ENCODE data around the gene TOR1B.
"Not testable (repeated sequence)": the region's sequence is repeated elsewhere in the genome, so short reads cannot be mapped to it uniquely, and the experiment has no call there.

TOR1B gene

GRCh38 chr9:129779560-129780190 is 23.3 kb upstream of the TOR1B start:
- Mint-ChIP-seq H3K4me1 (peaks cover 16% of the 10 kb centered on the region), H3K36me3 (ENCODE audit: insufficient read depth) (no peaks in the 10 kb centered on the region), H3K4me3 (no peak overlapping the region), H3K9me3 (no peaks in the 10 kb centered on the region), H3K27me3 (peaks cover 15% of the 10 kb centered on the region), H3K27ac (ENCODE audit: low read depth) (no peak overlapping the region)
- DNase-seq (ENCODE audit: low spot score in 2 of 2): no peak
- ATAC-seq (replicated peaks; ENCODE audit: extremely low read depth, poor library complexity, severe bottlenecking): no peak

- Mint-ChIP-seq H3K27me3 (peaks cover 16% of the 10 kb centered on the region), H3K27ac (ENCODE audit: low read depth) (no peak overlapping the region), H3K4me1 (peaks cover 16% of the 10 kb centered on the region), H3K36me3 (ENCODE audit: insufficient read depth) (peaks cover 2% of the 10 kb centered on the region), H3K4me3 (no peak overlapping the region), H3K9me3 (no peaks in the 10 kb centered on the region)
- no peak for ATAC-seq (replicated peaks; ENCODE audit: extremely low read depth, poor library complexity, severe bottlenecking)
- DNase-seq (ENCODE audit: low spot score in 2 of 2): no peak
Measured at GRCh38 chr9:129781131-129781530, 21.9 kb upstream of the TOR1B start.

GRCh38 chr9:129781981-129782380 is 21.0 kb upstream of the TOR1B start:
- Mint-ChIP-seq H3K27ac (ENCODE audit: low read depth) (no peak overlapping the region), H3K9me3 (no peaks in the 10 kb centered on the region), H3K36me3 (ENCODE audit: insufficient read depth) (peaks cover 2% of the 10 kb centered on the region), H3K4me1 (peaks cover 14% of the 10 kb centered on the region), H3K4me3 (no peak overlapping the region), H3K27me3 (peaks cover 20% of the 10 kb centered on the region)
- DNase-seq (ENCODE audit: low spot score in 2 of 2) (no peak), ATAC-seq (replicated peaks; ENCODE audit: extremely low read depth, poor library complexity, severe bottlenecking) (no peak)

GRCh38 chr9:129783516-129784361 is 19.2 kb upstream of the TOR1B start:
- peaks cover 2% of the 10 kb centered on the region for H3K36me3 Mint-ChIP-seq (ENCODE audit: insufficient read depth)
- H3K4me3 Mint-ChIP-seq: no peak overlapping the region
- H3K9me3 Mint-ChIP-seq: no peaks in the 10 kb centered on the region
- H3K27ac Mint-ChIP-seq (ENCODE audit: low read depth): no peak overlapping the region
- peaks cover 27% of the 10 kb centered on the region for H3K27me3 Mint-ChIP-seq
- peaks cover 6% of the 10 kb centered on the region for H3K4me1 Mint-ChIP-seq
- peak; percentile 58 to 69 for DNase-seq (ENCODE audit: low spot score in 2 of 2)
- peak; percentile 78 for ATAC-seq (replicated peaks; ENCODE audit: extremely low read depth, poor library complexity, severe bottlenecking)

GRCh38 chr9:129784970-129785369 is 18.0 kb upstream of the TOR1B start:
- H3K4me1 Mint-ChIP-seq; H3K36me3 Mint-ChIP-seq (ENCODE audit: insufficient read depth); DNase-seq (ENCODE audit: low spot score in 2 of 2); ATAC-seq (replicated peaks; ENCODE audit: extremely low read depth, poor library complexity, severe bottlenecking); H3K9me3 Mint-ChIP-seq; H3K27ac Mint-ChIP-seq (ENCODE audit: low read depth); H3K4me3 Mint-ChIP-seq: not testable (repeated sequence)
- H3K27me3 Mint-ChIP-seq: peaks cover 33% of the 10 kb centered on the region

- Mint-ChIP-seq H3K4me3 (no peak overlapping the region), H3K9me3 (no peaks in the 10 kb centered on the region), H3K27me3 (peaks cover 33% of the 10 kb centered on the region), H3K4me1 (peaks cover 11% of the 10 kb centered on the region), H3K36me3 (ENCODE audit: insufficient read depth) (peaks cover 4% of the 10 kb centered on the region), H3K27ac (ENCODE audit: low read depth) (no peak overlapping the region)
- ATAC-seq (replicated peaks; ENCODE audit: extremely low read depth, poor library complexity, severe bottlenecking) (no peak), DNase-seq (ENCODE audit: low spot score in 2 of 2) (no peak)
Measured at GRCh38 chr9:129785866-129786265, 17.1 kb upstream of the TOR1B start.

GRCh38 chr9:129786481-129786880 is 16.5 kb upstream of the TOR1B start:
- H3K9me3 Mint-ChIP-seq: no peaks in the 10 kb centered on the region
- H3K27me3 Mint-ChIP-seq: peaks cover 33% of the 10 kb centered on the region
- no peak overlapping the region for H3K27ac Mint-ChIP-seq (ENCODE audit: low read depth)
- H3K4me3 Mint-ChIP-seq: no peak overlapping the region
- H3K36me3 Mint-ChIP-seq (ENCODE audit: insufficient read depth): peaks cover 4% of the 10 kb centered on the region
- peaks cover 11% of the 10 kb centered on the region for H3K4me1 Mint-ChIP-seq
- ATAC-seq (replicated peaks; ENCODE audit: extremely low read depth, poor library complexity, severe bottlenecking) (no peak), DNase-seq (ENCODE audit: low spot score in 2 of 2) (no peak)

- H3K4me1 Mint-ChIP-seq: peaks cover 4% of the 10 kb centered on the region
- peaks cover 18% of the 10 kb centered on the region for H3K27me3 Mint-ChIP-seq
- H3K27ac Mint-ChIP-seq (ENCODE audit: low read depth): no peak overlapping the region
- DNase-seq (ENCODE audit: low spot score in 2 of 2) (no peak), ATAC-seq (replicated peaks; ENCODE audit: extremely low read depth, poor library complexity, severe bottlenecking) (no peak)
- H3K4me3 Mint-ChIP-seq: no peak overlapping the region
- H3K36me3 Mint-ChIP-seq (ENCODE audit: insufficient read depth): peaks cover 2% of the 10 kb centered on the region
- H3K9me3 Mint-ChIP-seq: no peaks in the 10 kb centered on the region
Measured at GRCh38 chr9:129794549-129794948, 8.4 kb upstream of the TOR1B start.

- not testable (repeated sequence) for H3K36me3 Mint-ChIP-seq (ENCODE audit: insufficient read depth); H3K4me3 Mint-ChIP-seq; H3K27ac Mint-ChIP-seq (ENCODE audit: low read depth); DNase-seq (ENCODE audit: low spot score in 2 of 2); ATAC-seq (replicated peaks; ENCODE audit: extremely low read depth, poor library complexity, severe bottlenecking); H3K4me1 Mint-ChIP-seq; H3K9me3 Mint-ChIP-seq
- H3K27me3 Mint-ChIP-seq: peaks cover 18% of the 10 kb centered on the region
Measured at GRCh38 chr9:129796029-129796428, 7.0 kb upstream of the TOR1B start.

- Mint-ChIP-seq H3K27ac (ENCODE audit: low read depth) (no peak overlapping the region), H3K4me3 (no peak overlapping the region), H3K36me3 (ENCODE audit: insufficient read depth) (peaks cover 4% of the 10 kb centered on the region), H3K27me3 (peaks cover 18% of the 10 kb centered on the region), H3K9me3 (no peaks in the 10 kb centered on the region), H3K4me1 (no peaks in the 10 kb centered on the region)
- DNase-seq (ENCODE audit: low spot score in 2 of 2) (no peak), ATAC-seq (replicated peaks; ENCODE audit: extremely low read depth, poor library complexity, severe bottlenecking) (no peak)
Measured at GRCh38 chr9:129798973-129799372, 4.0 kb upstream of the TOR1B start.

GRCh38 chr9:129801504-129801903 is 1.5 kb upstream of the TOR1B start:
- Mint-ChIP-seq H3K27ac (ENCODE audit: low read depth) (no peak overlapping the region), H3K9me3 (no peaks in the 10 kb centered on the region), H3K4me3 (peak overlapping the region; percentile 67), H3K4me1 (peaks cover 10% of the 10 kb centered on the region), H3K27me3 (no peaks in the 10 kb centered on the region), H3K36me3 (ENCODE audit: insufficient read depth) (peaks cover 16% of the 10 kb centered on the region)
- ATAC-seq (replicated peaks; ENCODE audit: extremely low read depth, poor library complexity, severe bottlenecking): no peak
- DNase-seq (ENCODE audit: low spot score in 2 of 2): no peak

- H3K4me1 Mint-ChIP-seq: peaks cover 10% of the 10 kb centered on the region
- H3K36me3 Mint-ChIP-seq (ENCODE audit: insufficient read depth): peaks cover 29% of the 10 kb centered on the region
- H3K9me3 Mint-ChIP-seq: no peaks in the 10 kb centered on the region
- H3K4me3 Mint-ChIP-seq: peak overlapping the region; percentile 87
- DNase-seq (ENCODE audit: low spot score in 2 of 2): no peak
- no peak overlapping the region for H3K27ac Mint-ChIP-seq (ENCODE audit: low read depth)
- ATAC-seq (replicated peaks; ENCODE audit: extremely low read depth, poor library complexity, severe bottlenecking): no peak
- no peaks in the 10 kb centered on the region for H3K27me3 Mint-ChIP-seq
Measured at GRCh38 chr9:129803676-129804060, 684 bp downstream of the TOR1B start.

- Mint-ChIP-seq H3K4me3 (no peak overlapping the region), H3K27ac (ENCODE audit: low read depth) (peak overlapping the region; percentile 82), H3K9me3 (no peaks in the 10 kb centered on the region), H3K4me1 (peaks cover 10% of the 10 kb centered on the region), H3K27me3 (no peaks in the 10 kb centered on the region), H3K36me3 (ENCODE audit: insufficient read depth) (peaks cover 40% of the 10 kb centered on the region)
- DNase-seq (ENCODE audit: low spot score in 2 of 2) (no peak), ATAC-seq (replicated peaks; ENCODE audit: extremely low read depth, poor library complexity, severe bottlenecking) (no peak)
Measured at GRCh38 chr9:129806061-129806460, 3.1 kb downstream of the TOR1B start.

Measured in central memory CD8-positive, alpha-beta T cell (primary cell).